BLaER1 (cell line): ENCODE measurements around the gene ACSM4.

Source experiments
- H3K27ac ChIP-seq: shearing (Covaris generic); formaldehyde crosslinking; 2 replicates; pipeline ENCODE4 v1.8.1; 2022
- H3K27me3 ChIP-seq: shearing (Covaris generic); formaldehyde crosslinking; 2 replicates; pipeline ENCODE4 v1.8.1; 2022
- H3K36me3 ChIP-seq: shearing (Covaris generic); formaldehyde crosslinking; 2 replicates; pipeline ENCODE4 v1.8.1; 2022
- H3K4me1 ChIP-seq: shearing (Covaris generic); formaldehyde crosslinking; 2 replicates; pipeline ENCODE4 v1.8.1; 2022
- H3K4me2 ChIP-seq: shearing (Covaris generic); formaldehyde crosslinking; 2 replicates; pipeline ENCODE4 v1.8.1; 2022
- H3K4me3 ChIP-seq: shearing (Covaris generic); formaldehyde crosslinking; 2 replicates; pipeline ENCODE4 v1.8.1; 2022
- H3K9ac ChIP-seq: shearing (Covaris generic); formaldehyde crosslinking; 2 replicates; pipeline ENCODE4 v1.8.1; 2022
- H3K9me3 ChIP-seq: shearing (Covaris generic); formaldehyde crosslinking; 2 replicates; pipeline ENCODE4 v1.8.1; 2022
- H4K20me1 ChIP-seq: shearing (Covaris generic); formaldehyde crosslinking; 2 replicates; pipeline ENCODE4 v1.8.1; 2022
- Cebpa-rat ChIP-seq: shearing (Covaris generic); IDR thresholded peaks from 2 replicates; pipeline ENCODE4 v1.8.1; 2022

The ACSM4 gene

GRCh38 chr12:7292300-7292699, 11.6 kb upstream of the ACSM4 start:
- no peaks in the 10 kb centered on the region for H3K4me1 ChIP-seq
- H3K4me2 ChIP-seq, result no peak overlapping the region
- H3K4me3 ChIP-seq, result no peak overlapping the region
- no peaks in the 10 kb centered on the region for H3K27me3 ChIP-seq
- H4K20me1 ChIP-seq, result no peaks in the 10 kb centered on the region
- no peak overlapping the region for H3K27ac ChIP-seq
- TF ChIP-seq Cebpa-rat, result no peak
- peaks cover 38% of the 10 kb centered on the region for H3K9me3 ChIP-seq
- H3K9ac ChIP-seq, result no peak overlapping the region
- no peaks in the 10 kb centered on the region for H3K36me3 ChIP-seq

- TF ChIP-seq Cebpa-rat, result no peak
- Histone ChIP-seq H3K4me3 (no peak overlapping the region), H3K9ac (no peak overlapping the region), H3K36me3 (no peaks in the 10 kb centered on the region), H3K27ac (no peak overlapping the region), H3K27me3 (no peaks in the 10 kb centered on the region), H3K4me1 (no peaks in the 10 kb centered on the region), H3K9me3 (peaks cover 24% of the 10 kb centered on the region), H4K20me1 (no peaks in the 10 kb centered on the region), H3K4me2 (no peak overlapping the region)
These were observed 10.2 kb upstream of the ACSM4 start for GRCh38 chr12:7293670-7294069.

GRCh38 chr12:7295529-7295928, 8.3 kb upstream of the ACSM4 start:
- Histone ChIP-seq H3K9me3 (peaks cover 15% of the 10 kb centered on the region), H3K36me3 (no peaks in the 10 kb centered on the region), H3K27me3 (no peaks in the 10 kb centered on the region), H3K4me3 (no peak overlapping the region), H3K4me2 (no peak overlapping the region), H4K20me1 (no peaks in the 10 kb centered on the region), H3K27ac (no peak overlapping the region), H3K9ac (no peak overlapping the region), H3K4me1 (no peaks in the 10 kb centered on the region)
- TF ChIP-seq Cebpa-rat, result no peak

GRCh38 chr12:7297865-7298264, 6.0 kb upstream of the ACSM4 start:
- H3K4me1 ChIP-seq, result no peaks in the 10 kb centered on the region
- no peak overlapping the region for H3K4me3 ChIP-seq
- H3K4me2 ChIP-seq, result no peak overlapping the region
- no peaks in the 10 kb centered on the region for H3K9me3 ChIP-seq
- no peaks in the 10 kb centered on the region for H3K27me3 ChIP-seq
- no peak overlapping the region for H3K9ac ChIP-seq
- TF ChIP-seq Cebpa-rat, result no peak
- H3K27ac ChIP-seq, result no peak overlapping the region
- no peaks in the 10 kb centered on the region for H4K20me1 ChIP-seq
- H3K36me3 ChIP-seq, result no peaks in the 10 kb centered on the region

GRCh38 chr12:7302266-7302986, 1.4 kb upstream of the ACSM4 start:
- Histone ChIP-seq H3K4me2 (no peak overlapping the region), H3K27me3 (no peaks in the 10 kb centered on the region), H3K9me3 (no peaks in the 10 kb centered on the region), H3K27ac (no peak overlapping the region), H4K20me1 (no peaks in the 10 kb centered on the region), H3K9ac (no peak overlapping the region), H3K4me3 (no peak overlapping the region), H3K4me1 (no peaks in the 10 kb centered on the region), H3K36me3 (no peaks in the 10 kb centered on the region)
- no peak for TF ChIP-seq Cebpa-rat

- no peak overlapping the region for H3K27ac ChIP-seq
- no peaks in the 10 kb centered on the region for H3K36me3 ChIP-seq
- no peaks in the 10 kb centered on the region for H3K27me3 ChIP-seq
- no peaks in the 10 kb centered on the region for H3K4me1 ChIP-seq
- H3K9me3 ChIP-seq, result no peaks in the 10 kb centered on the region
- H3K4me3 ChIP-seq, result no peak overlapping the region
- H3K4me2 ChIP-seq, result no peak overlapping the region
- no peaks in the 10 kb centered on the region for H4K20me1 ChIP-seq
- no peak for TF ChIP-seq Cebpa-rat
- H3K9ac ChIP-seq, result no peak overlapping the region
These were observed 642 bp upstream of the ACSM4 start for GRCh38 chr12:7303230-7303629.

- H3K36me3 ChIP-seq, result no peaks in the 10 kb centered on the region
- H4K20me1 ChIP-seq, result no peaks in the 10 kb centered on the region
- H3K4me1 ChIP-seq, result no peaks in the 10 kb centered on the region
- no peaks in the 10 kb centered on the region for H3K9me3 ChIP-seq
- no peaks in the 10 kb centered on the region for H3K27me3 ChIP-seq
- H3K9ac ChIP-seq, result no peak overlapping the region
- H3K4me2 ChIP-seq, result no peak overlapping the region
- no peak for TF ChIP-seq Cebpa-rat
- H3K27ac ChIP-seq, result no peak overlapping the region
- H3K4me3 ChIP-seq, result no peak overlapping the region
These were observed 584 bp downstream of the ACSM4 start for GRCh38 chr12:7304456-7304855.

- no peak overlapping the region for H3K27ac ChIP-seq
- H3K4me2 ChIP-seq, result no peak overlapping the region
- H3K4me1 ChIP-seq, result no peaks in the 10 kb centered on the region
- TF ChIP-seq Cebpa-rat, result no peak
- H3K9ac ChIP-seq, result no peak overlapping the region
- no peaks in the 10 kb centered on the region for H4K20me1 ChIP-seq
- H3K9me3 ChIP-seq, result no peaks in the 10 kb centered on the region
- no peaks in the 10 kb centered on the region for H3K36me3 ChIP-seq
- H3K27me3 ChIP-seq, result no peaks in the 10 kb centered on the region
- H3K4me3 ChIP-seq, result no peak overlapping the region
These were observed 6.2 kb downstream of the ACSM4 start for GRCh38 chr12:7310070-7310469.

GRCh38 chr12:7319930-7320329, 16.1 kb downstream of the ACSM4 start:
- H3K4me3 ChIP-seq, result no peak overlapping the region
- no peaks in the 10 kb centered on the region for H3K4me1 ChIP-seq
- no peak for TF ChIP-seq Cebpa-rat
- H3K9ac ChIP-seq, result no peak overlapping the region
- H4K20me1 ChIP-seq, result no peaks in the 10 kb centered on the region
- H3K9me3 ChIP-seq, result no peaks in the 10 kb centered on the region
- H3K4me2 ChIP-seq, result no peak overlapping the region
- no peak overlapping the region for H3K27ac ChIP-seq
- no peaks in the 10 kb centered on the region for H3K27me3 ChIP-seq
- no peaks in the 10 kb centered on the region for H3K36me3 ChIP-seq

- no peak for TF ChIP-seq Cebpa-rat
- Histone ChIP-seq H3K4me1 (no peaks in the 10 kb centered on the region), H3K9ac (no peak overlapping the region)
These were observed 17.8 kb downstream of the ACSM4 start for GRCh38 chr12:7321624-7322023.

GRCh38 chr12:7322599-7322998, 18.7 kb downstream of the ACSM4 start:
- Histone ChIP-seq H3K9me3 (no peaks in the 10 kb centered on the region), H3K9ac (no peak overlapping the region), H4K20me1 (no peaks in the 10 kb centered on the region), H3K4me3 (no peak overlapping the region), H3K27ac (no peak overlapping the region), H3K27me3 (no peaks in the 10 kb centered on the region), H3K4me2 (no peak overlapping the region), H3K4me1 (no peaks in the 10 kb centered on the region), H3K36me3 (no peaks in the 10 kb centered on the region)
- no peak for TF ChIP-seq Cebpa-rat

More at GRCh38 chr12:7321624-7322023, 17.8 kb downstream of the ACSM4 start:
- H3K27me3 ChIP-seq, result no peaks in the 10 kb centered on the region
- H4K20me1 ChIP-seq, result no peaks in the 10 kb centered on the region
- H3K36me3 ChIP-seq, result no peaks in the 10 kb centered on the region
- no peak overlapping the region for H3K4me2 ChIP-seq
- H3K9me3 ChIP-seq, result no peaks in the 10 kb centered on the region
- H3K27ac ChIP-seq, result no peak overlapping the region
- H3K4me3 ChIP-seq, result no peak overlapping the region
